Measurements from ENCODE around the gene F8.

DNA sequence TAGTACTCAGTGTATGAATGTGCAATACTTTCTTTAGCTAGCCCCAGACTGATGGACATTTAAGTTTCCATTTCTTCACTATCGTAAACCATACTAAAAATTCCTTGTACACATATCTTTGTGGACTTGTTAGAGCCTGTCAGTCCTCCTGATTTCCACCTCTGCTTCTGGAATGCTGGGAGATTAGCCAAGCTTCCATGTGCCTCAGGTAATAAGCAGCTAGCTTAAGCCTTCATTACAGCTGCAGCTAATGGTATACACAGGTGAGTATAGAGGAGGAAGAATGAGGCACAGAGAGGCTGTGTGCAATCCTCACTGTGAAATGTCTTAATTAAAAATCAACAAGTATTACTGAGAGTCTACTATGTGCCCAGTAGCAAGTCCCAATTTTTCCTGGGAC is 197.9 kb downstream of the F8 start:
- TF ChIP-seq, protein P1, sequence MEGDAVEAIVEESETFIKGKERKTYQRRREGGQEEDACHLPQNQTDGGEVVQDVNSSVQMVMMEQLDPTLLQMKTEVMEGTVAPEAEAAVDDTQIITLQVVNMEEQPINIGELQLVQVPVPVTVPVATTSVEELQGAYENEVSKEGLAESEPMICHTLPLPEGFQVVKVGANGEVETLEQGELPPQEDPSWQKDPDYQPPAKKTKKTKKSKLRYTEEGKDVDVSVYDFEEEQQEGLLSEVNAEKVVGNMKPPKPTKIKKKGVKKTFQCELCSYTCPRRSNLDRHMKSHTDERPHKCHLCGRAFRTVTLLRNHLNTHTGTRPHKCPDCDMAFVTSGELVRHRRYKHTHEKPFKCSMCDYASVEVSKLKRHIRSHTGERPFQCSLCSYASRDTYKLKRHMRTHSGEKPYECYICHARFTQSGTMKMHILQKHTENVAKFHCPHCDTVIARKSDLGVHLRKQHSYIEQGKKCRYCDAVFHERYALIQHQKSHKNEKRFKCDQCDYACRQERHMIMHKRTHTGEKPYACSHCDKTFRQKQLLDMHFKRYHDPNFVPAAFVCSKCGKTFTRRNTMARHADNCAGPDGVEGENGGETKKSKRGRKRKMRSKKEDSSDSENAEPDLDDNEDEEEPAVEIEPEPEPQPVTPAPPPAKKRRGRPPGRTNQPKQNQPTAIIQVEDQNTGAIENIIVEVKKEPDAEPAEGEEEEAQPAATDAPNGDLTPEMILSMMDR (IDR thresholded peaks at IDR 0.05), result no peak
- TF ChIP-seq ZFX (IDR thresholded peaks at IDR 0.05; ENCODE audit: borderline replicate concordance), result no peak
